A204.1 (cell line): ENCODE measurements around the gene SDS.

ENCODE experiments used
- FAIRE-seq: peaks from 2 replicates; lab custom pipeline; 2012; peaks lifted over from hg19 to GRCh38; lab: Jason Lieb, UNC

SDS gene

DNA sequence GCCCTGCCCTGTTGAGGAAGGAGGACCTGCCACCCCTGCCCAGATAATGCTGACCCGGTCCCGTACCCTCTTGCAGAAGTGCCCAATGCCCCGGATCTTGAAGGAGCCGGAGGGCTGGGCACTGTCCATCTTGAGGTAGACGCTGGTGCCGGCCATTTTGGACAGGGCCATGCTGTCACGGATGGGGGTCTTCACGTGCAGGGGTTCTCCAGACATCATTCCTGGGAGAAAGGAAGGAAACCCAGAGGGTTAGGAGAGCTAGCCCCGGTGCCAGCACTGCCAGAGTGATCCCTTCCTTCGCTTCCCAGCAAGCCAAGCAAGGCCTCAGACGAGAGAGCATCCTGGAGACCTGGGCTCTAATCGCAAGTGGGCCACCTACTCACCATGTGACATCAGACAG is 4.2 kb downstream of the SDS start:
- FAIRE-seq = no peak

DNA sequence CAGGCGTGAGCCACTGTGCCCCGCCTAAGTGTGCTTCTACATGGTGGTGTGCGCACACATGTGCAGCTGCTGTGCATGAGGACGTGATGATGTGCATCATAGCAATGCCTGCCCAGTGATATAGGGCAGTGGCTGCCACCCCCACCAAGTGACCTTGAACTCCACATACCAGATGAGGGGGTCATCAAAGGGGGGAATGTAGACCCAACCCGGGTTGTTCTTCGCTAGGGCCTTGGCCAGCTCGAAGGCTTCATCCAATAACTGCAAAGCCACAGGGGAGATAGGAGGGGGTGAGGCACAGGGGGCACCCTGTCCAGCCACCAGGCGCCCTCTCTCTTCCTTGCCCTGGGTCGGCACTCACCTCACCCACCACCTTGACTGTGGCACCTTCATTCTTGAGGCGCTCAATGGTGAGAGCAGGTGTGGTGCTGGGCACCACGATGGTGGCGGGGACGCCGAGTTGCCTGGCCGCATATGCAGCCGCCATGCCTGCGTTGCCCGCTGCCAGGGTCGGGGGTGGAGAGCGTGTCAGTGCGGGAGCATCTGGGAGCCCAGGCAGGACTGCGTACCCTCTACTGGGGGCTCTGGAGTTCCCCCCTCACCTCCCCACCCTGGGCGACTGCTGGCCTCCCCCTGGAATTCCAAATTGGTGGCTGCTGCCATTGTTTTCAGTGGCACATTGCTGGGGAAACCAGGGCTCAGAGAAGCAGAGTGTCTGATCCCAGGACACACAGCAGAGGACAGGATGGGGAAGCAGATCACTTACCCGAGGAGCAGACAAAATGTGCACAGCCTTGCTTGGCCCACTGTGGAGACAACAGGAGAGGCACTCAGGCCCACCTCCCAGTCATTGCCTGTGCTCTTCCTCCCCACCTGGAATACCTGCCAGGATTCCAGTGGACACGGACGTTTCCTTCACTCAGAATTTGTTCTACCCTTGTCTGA is 5.1 kb downstream of the SDS start:
- FAIRE-seq = no peak

- no peak for FAIRE-seq
These were observed 6.0 kb downstream of the SDS start for GRCh38 chr12:113397497-113398197.

GRCh38 chr12:113396828-113397496 is 6.7 kb downstream of the SDS start:
- no peak for FAIRE-seq

DNA sequence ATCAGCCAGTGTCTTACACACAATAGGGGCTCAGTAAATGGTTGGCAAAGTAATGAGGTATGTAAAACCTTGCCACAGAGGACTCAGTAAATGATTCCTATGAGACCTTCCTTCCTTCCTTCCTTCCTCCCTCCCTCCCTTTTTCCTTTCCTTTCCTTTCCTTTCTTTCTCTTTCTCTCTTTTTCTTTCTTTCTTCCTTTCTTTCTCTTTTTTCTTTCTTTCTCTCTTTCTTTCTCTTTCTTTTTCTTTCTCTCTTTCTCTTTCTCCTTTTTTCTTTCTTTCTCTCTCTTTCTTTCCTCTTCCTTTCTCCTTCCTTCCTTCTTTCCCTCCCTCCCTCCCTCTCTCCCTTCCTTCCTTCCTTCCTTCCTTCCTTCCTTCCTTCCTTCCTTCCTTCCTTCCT is 7.5 kb downstream of the SDS start:
- FAIRE-seq = no peak

DNA sequence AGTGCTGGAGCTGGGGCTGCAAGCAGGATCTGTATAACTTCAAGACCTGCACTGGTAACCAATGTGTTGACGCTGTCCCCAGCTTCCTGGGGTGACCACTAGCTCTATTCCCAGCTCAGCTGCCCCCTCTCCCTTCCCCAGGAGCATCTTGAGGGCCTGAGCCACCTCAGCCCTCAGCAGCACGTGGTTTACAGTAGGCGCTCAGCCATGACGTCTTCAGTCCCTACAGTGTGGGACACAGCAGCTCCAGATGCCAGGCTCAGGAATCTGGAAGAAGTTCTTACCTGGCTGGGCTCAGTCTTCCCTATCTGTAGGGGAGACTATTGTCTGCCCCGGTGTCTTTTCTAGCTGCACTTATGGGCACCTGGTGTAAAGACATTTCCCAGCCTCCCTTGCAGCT is 8.6 kb downstream of the SDS start:
- FAIRE-seq = no peak

GRCh38 chr12:113393749-113394148 is 9.9 kb downstream of the SDS start:
- FAIRE-seq = no peak

- no peak for FAIRE-seq
These were observed 10.6 kb downstream of the SDS start for GRCh38 chr12:113392988-113393579.

DNA sequence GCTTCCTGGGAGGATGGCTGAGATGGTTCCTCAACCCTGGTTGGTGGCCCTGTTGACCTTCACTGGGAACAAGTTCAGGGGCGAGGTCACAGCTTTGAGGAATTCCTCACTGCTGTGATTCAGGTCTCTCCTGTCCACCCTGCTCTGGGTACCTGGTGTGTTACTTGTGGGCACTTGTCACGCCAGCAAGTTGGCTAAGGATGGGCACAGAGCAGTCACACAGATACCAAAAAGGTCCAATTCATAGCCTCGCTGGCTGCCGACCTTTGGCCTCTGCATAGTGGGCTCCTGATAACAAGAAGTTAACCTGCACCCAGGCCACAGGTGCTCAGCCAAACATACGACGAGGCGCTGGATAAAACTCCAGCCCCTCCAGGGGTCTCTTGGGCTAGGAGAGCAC is 11.2 kb downstream of the SDS start:
- no peak for FAIRE-seq

- no peak for FAIRE-seq
These were observed 11.9 kb downstream of the SDS start for GRCh38 chr12:113391650-113392337.

DNA sequence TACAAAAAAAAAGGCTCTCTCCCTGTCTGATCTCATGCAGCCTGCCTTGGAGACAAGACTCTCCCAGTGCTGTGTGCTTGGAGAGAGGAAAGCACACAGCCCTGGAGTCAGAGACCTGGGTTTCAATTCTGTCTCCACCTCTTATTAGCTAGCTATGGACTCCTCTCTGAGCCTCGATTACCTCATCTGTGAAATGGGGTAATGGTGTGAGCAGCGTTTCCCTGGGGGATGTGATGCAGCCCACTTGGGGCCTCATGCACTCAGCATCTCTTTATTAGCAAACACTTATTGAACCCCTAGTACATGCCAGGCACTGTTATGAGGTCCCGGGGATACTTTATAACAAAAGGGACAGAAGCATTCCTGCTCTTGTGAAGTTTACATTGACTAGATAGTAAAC is 12.5 kb downstream of the SDS start:
- FAIRE-seq = no peak

DNA sequence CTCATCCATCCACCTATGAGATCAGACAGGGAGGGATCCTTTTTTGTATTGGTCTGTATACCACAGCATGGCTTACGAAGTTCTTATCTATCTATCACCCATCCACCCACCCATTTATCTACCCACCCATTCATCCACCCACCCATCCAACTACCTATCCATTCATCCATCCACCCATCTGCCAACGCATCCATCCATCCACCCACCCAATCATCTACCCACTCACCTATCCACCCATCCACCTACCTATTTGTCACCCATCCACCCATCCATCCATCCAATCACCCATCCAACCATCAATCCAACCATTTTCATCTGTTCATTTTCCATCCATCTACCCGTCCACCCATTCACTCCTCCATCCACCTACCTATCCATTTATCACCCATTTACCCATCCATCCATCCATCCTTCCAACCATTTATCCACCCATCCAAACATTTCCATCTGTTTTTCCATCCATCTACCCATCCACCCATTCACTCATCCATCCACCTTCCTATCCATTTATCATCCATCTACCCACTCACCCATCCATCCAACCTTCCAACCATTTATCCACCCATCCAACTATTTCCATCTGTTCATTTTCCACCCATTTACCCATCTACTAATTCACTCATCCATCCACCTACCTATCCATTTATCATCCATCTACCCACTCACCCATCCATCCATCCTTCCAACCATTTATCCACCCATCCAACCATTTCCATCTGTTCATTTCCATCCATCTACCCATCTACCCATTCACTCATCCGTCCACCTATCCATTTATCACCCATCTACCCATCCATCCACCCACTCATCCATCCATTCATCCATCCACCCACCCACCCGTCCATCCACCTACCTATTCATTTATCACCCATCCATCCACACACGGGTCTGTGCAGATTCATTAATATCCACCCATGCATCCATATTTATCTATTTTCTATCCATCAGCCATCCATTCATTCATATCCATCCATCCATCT is 13.3 kb downstream of the SDS start:
- no peak for FAIRE-seq

GRCh38 chr12:113388351-113388750 is 15.3 kb downstream of the SDS start:
- FAIRE-seq = no peak

GRCh38 chr12:113387631-113388030 is 16.1 kb downstream of the SDS start:
- no peak for FAIRE-seq

- FAIRE-seq = no peak
These were observed 16.7 kb downstream of the SDS start for GRCh38 chr12:113386866-113387566.

GRCh38 chr12:113385282-113385882 is 18.3 kb downstream of the SDS start:
- FAIRE-seq = no peak

DNA sequence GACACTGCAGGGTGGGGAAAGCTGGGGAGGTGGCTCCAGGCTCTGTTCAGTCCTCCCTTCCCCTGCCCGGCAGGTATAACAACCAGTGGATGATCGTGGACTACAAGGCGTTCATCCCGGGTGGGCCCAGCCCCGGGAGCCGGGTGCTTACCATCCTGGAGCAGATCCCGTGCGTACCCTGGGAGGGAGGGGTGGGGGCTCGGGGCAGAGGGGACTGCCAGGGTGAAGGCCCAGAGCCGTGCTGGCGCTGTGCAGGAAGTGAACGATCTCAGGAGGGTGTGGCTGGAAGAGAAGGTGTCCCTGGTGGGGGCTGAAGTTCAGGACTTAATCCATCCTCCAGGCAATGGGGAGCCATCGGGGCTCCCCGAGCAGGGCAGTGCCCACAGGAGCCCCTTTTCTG is 18.9 kb downstream of the SDS start:
- FAIRE-seq = no peak

- FAIRE-seq = no peak
These were observed 21.5 kb downstream of the SDS start for GRCh38 chr12:113382206-113382605.

DNA sequence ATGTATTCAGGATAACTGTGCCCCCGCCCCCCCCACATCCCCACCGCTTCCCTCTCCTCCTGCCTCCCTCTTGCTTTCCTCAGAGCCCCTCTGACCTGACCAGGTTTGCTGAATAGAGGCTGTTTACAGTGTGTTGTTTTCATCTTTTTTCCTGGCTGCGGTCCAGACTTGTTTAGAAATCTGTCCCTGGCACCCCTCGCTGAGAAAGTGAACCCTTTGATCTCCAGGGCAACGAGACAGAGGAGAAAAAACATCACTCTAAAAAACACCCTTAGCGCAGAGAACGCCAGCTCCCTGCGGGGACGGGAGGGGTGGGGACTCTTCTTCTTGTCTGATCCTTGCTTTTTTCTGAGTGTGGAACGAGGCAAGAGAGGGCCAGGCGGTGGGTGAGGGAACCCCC is 22.5 kb downstream of the SDS start:
- no peak for FAIRE-seq

GRCh38 chr12:113378291-113378690 is 25.4 kb downstream of the SDS start:
- FAIRE-seq = no peak
